IMR-90 (cell line): ENCODE results near the gene TGFA. TPM values are rescaled to one million over a fixed set of nuclear protein-coding genes. Genes with fewer than 3 reads are reported as not detected.

Experiments
- ATAC-seq: fragments of 200-7000 bp; cut with Tn5 transposase; 2 replicates; pipeline ENCODE4 v1.9.1; 2020; ENCODE audit warnings: low read depth, mild to moderate bottlenecking, moderate library complexity
- BruUV-seq: library from RNA; stranded (reverse); fragments of 400-500 nt; replicated peaks from 2 replicates; lab custom pipeline; 2021; lab: Mats Ljungman, UMichigan
- CTCF ChIA-PET: fragments of 300-600 bp; formaldehyde crosslinking; extraction: SDS; loops from one replicate; lab custom pipeline; 2021; ENCODE audit warnings: antibody characterized with exemption; lab: Yijun Ruan, JAX
- POLR2A ChIA-PET: fragments of 300-600 bp; sonication (Branson Sonifier 250); formaldehyde crosslinking; loops from one replicate; lab custom pipeline; 2022; ENCODE audit warnings: antibody characterized with exemption; ENCODE audit not compliant: unreplicated experiment; lab: Charles Lee
- DNase-seq: peaks from one replicate; pipeline ENCODE4 v3.0.0; 2013
- H2AFZ ChIP-seq: replicated peaks from 2 replicates; pipeline ENCODE3; 2013; ENCODE audit warnings: low read length, mild to moderate bottlenecking; ENCODE audit not compliant: poor library complexity
- H2AK5ac ChIP-seq: 2 replicates; pipeline ENCODE4 v1.6.1; 2013; ENCODE audit warnings: low read depth, low read length, inconsistent platforms
- H2AK9ac ChIP-seq: replicated peaks from 2 replicates; pipeline ENCODE3; 2013; ENCODE audit warnings: mild to moderate bottlenecking, low read depth, low read length, moderate library complexity; ENCODE audit not compliant: poor library complexity
- H2BK120ac ChIP-seq: 2 replicates; pipeline ENCODE4 v1.6.1; 2013; ENCODE audit warnings: low read depth, low read length, inconsistent platforms
- H2BK15ac ChIP-seq: 3 replicates; pipeline ENCODE4 v1.6.1; 2013; ENCODE audit warnings: low read depth, low read length, inconsistent platforms
- H2BK20ac ChIP-seq: 2 replicates; pipeline ENCODE4 v1.6.1; 2013; ENCODE audit warnings: low read depth, mild to moderate bottlenecking, inconsistent platforms, low read length, moderate library complexity
- H2BK5ac ChIP-seq: 2 replicates; pipeline ENCODE4 v1.6.1; 2013; ENCODE audit warnings: mild to moderate bottlenecking, low read depth, low read length, inconsistent platforms; ENCODE audit not compliant: poor library complexity, severe bottlenecking
- H3K14ac ChIP-seq: replicated peaks from 2 replicates; pipeline ENCODE4 v1.6.1; 2013; ENCODE audit warnings: low read depth, low read length, inconsistent platforms
- H3K18ac ChIP-seq: 2 replicates; pipeline ENCODE4 v1.6.1; 2013; ENCODE audit warnings: low read depth, low read length, control low read depth
- H3K23ac ChIP-seq: 2 replicates; pipeline ENCODE4 v1.6.1; 2013; ENCODE audit warnings: low read depth, low read length, inconsistent platforms
- H3K27ac ChIP-seq: 2 replicates; pipeline ENCODE4 v1.5.1; 2013; ENCODE audit warnings: mild to moderate bottlenecking, control low read depth, low read length; ENCODE audit not compliant: insufficient read depth
- H3K27me3 ChIP-seq: 2 replicates; pipeline ENCODE4 v1.6.1; 2013; ENCODE audit warnings: low read length; ENCODE audit not compliant: control insufficient read depth, insufficient read depth
- H3K36me3 ChIP-seq: 2 replicates; pipeline ENCODE4 v1.6.1; 2013; ENCODE audit warnings: low read length, mixed read lengths; ENCODE audit not compliant: control insufficient read depth, insufficient read depth
- H3K4ac ChIP-seq: 2 replicates; pipeline ENCODE4 v1.6.1; 2013; ENCODE audit warnings: low read depth, low read length, inconsistent platforms
- H3K4me1 ChIP-seq: 2 replicates; pipeline ENCODE4 v1.6.1; 2013; ENCODE audit warnings: low read length, mixed read lengths; ENCODE audit not compliant: control insufficient read depth, insufficient read depth
- H3K4me2 ChIP-seq: 2 replicates; pipeline ENCODE4 v1.6.1; 2013; ENCODE audit warnings: low read depth, mild to moderate bottlenecking, control low read depth, low read length, moderate library complexity
- H3K4me3 ChIP-seq: 2 replicates; pipeline ENCODE4 v1.5.1; 2013; ENCODE audit warnings: low read depth, mild to moderate bottlenecking, control low read depth, low read length, moderate library complexity; ENCODE audit not compliant: insufficient read depth
- H3K56ac ChIP-seq: 2 replicates; pipeline ENCODE4 v1.6.1; 2013; ENCODE audit warnings: low read length, inconsistent platforms; ENCODE audit not compliant: insufficient read depth; ENCODE audit errors: extremely low read depth
- H3K79me1 ChIP-seq, 2 experiments: 2 replicates each; pipeline ENCODE4 v1.6.1; 2013; ENCODE audit warnings: low read length in 2 of 2, inconsistent platforms in 1 of 2, low read depth in 1 of 2
- H3K9ac ChIP-seq: 2 replicates; pipeline ENCODE4 v1.6.1; 2013; ENCODE audit warnings: low read depth, low read length, control low read depth
- H3K9me1 ChIP-seq: 2 replicates; pipeline ENCODE4 v1.6.1; 2013; ENCODE audit warnings: low read length, inconsistent platforms; ENCODE audit not compliant: insufficient read depth
- H3K9me3 ChIP-seq: 2 replicates; pipeline ENCODE4 v1.6.1; 2013; ENCODE audit warnings: low read length; ENCODE audit not compliant: control insufficient read depth, insufficient read depth
- H4K20me1 ChIP-seq: 2 replicates; pipeline ENCODE4 v1.6.1; 2013; ENCODE audit warnings: low read length, inconsistent platforms; ENCODE audit not compliant: insufficient read depth
- H4K5ac ChIP-seq: 2 replicates; pipeline ENCODE4 v1.6.1; 2013; ENCODE audit warnings: mild to moderate bottlenecking, low read depth, low read length, control low read depth
- H4K8ac ChIP-seq, 2 experiments: 2 replicates each; pipeline ENCODE4 v1.6.1; 2013; ENCODE audit warnings: low read depth in 2 of 2, low read length in 2 of 2, control low read depth in 1 of 2, inconsistent platforms in 1 of 2
- H4K91ac ChIP-seq: 2 replicates; pipeline ENCODE4 v1.6.1; 2013; ENCODE audit warnings: low read depth, low read length, inconsistent platforms; ENCODE audit not compliant: insufficient read depth
- BHLHE40 ChIP-seq: fragments of 150-350 bp; IDR thresholded peaks from 2 replicates; pipeline ENCODE4 v1.6.1; 2016; ENCODE audit warnings: mild to moderate bottlenecking, low read depth, low read length
- CEBPB ChIP-seq: IDR thresholded peaks from 2 replicates; pipeline ENCODE4 v1.6.1; 2012; ENCODE audit warnings: low read depth, low read length, improper control_type of control experiment
- CHD1 ChIP-seq: IDR thresholded peaks from 2 replicates; pipeline ENCODE4 v1.6.1; 2012; ENCODE audit warnings: low read depth, low read length, improper control_type of control experiment
- FOS ChIP-seq: fragments of 150-350 bp; IDR thresholded peaks from 2 replicates; pipeline ENCODE4 v1.6.1; 2016; ENCODE audit warnings: low read depth, low read length
- MAFK ChIP-seq: IDR thresholded peaks from 2 replicates; pipeline ENCODE4 v1.6.1; 2012; ENCODE audit warnings: low read depth, low read length, improper control_type of control experiment
- MAZ ChIP-seq: IDR thresholded peaks from 2 replicates; pipeline ENCODE4 v1.6.1; 2012; ENCODE audit warnings: low read depth, mild to moderate bottlenecking, low read length, improper control_type of control experiment, moderate library complexity, borderline replicate concordance
- MXI1 ChIP-seq: IDR thresholded peaks from 2 replicates; pipeline ENCODE4 v1.6.1; 2012; ENCODE audit warnings: low read depth, mild to moderate bottlenecking, low read length, moderate library complexity, borderline replicate concordance
- NFE2L2 ChIP-seq: fragments of 150-350 bp; IDR thresholded peaks from 2 replicates; pipeline ENCODE4 v1.6.1; 2016; ENCODE audit warnings: low read depth, mild to moderate bottlenecking, low read length
- POLR2A ChIP-seq: IDR thresholded peaks from 2 replicates; pipeline ENCODE4 v1.6.1; 2012; ENCODE audit warnings: mild to moderate bottlenecking, low read depth, low read length
- RAD21 ChIP-seq: IDR thresholded peaks from 2 replicates; pipeline ENCODE4 v1.6.1; 2012; ENCODE audit warnings: low read length, improper control_type of control experiment
- RCOR1 ChIP-seq: IDR thresholded peaks from 2 replicates; pipeline ENCODE4 v1.6.1; 2012; ENCODE audit warnings: mild to moderate bottlenecking, low read length, improper control_type of control experiment; ENCODE audit not compliant: insufficient replicate concordance
- SMC3 ChIP-seq: fragments of 150-350 bp; IDR thresholded peaks from 2 replicates; pipeline ENCODE4 v1.6.1; 2016; ENCODE audit warnings: low read depth, mild to moderate bottlenecking, antibody characterized with exemption, low read length, moderate library complexity
- WGBS, 2 experiments: methylation state at CpG; one replicate each; pipeline versions ENCODE4 v1.1.5 to v1.1.7; 2013; ENCODE audit warnings: missing lambda C conversion rate in 2 of 2; ENCODE audit not compliant: insufficient read length in 1 of 2; ENCODE audit errors: extremely low coverage in 2 of 2; 5-methylcytosine and 5-hydroxymethylcytosine counted together
- dilution Hi-C: fragments of 300-500 bp; cut with HindIII; formaldehyde crosslinking; loops from one replicate; pipeline ENCODE4 v1.14.3; 2018; ENCODE audit warnings: low sequenced_read_pairs; ENCODE audit not compliant: unreplicated experiment
- in situ Hi-C: fragments of 300-500 bp; cut with MboI; formaldehyde crosslinking; loops from 3 replicates; pipeline ENCODE4 v1.14.3; 2019; ENCODE audit warnings: low sequenced_read_pairs, inconsistent platforms, mixed read lengths
- intact Hi-C: fragments of 100-400 bp; cut with micrococcal nuclease; formaldehyde crosslinking; loops from 2 replicates; pipeline ENCODE4 v1.10.0; 2022
- polyA plus RNA-seq, 3 experiments: library from polyadenylated mRNA; depleted of rRNA; stranded (reverse); fragments of >200 nt; gene quantifications; 2 replicates each; pipeline ENCODE4 v1.2.3, GENCODE V29; 2012; ENCODE audit warnings: low replicate concordance in 1 of 3
- total RNA-seq: library from RNA; depleted of rRNA; stranded (reverse); fragments of >200 nt; gene quantifications from 2 replicates; pipeline ENCODE4 v1.2.3, GENCODE V29; 2012
- TF ChIP-seq, protein P1 (sequence below): conservative IDR thresholded peaks from 2 replicates; pipeline ENCODE4 v1.5.1; 2012; ENCODE audit warnings: mild to moderate bottlenecking, low read depth, low read length, improper control_type of control experiment

TGFA gene
- total and polyA plus RNA-seq, 2 of the 4 experiments (the other 2 are of a cell fraction) = not detected

DNA sequence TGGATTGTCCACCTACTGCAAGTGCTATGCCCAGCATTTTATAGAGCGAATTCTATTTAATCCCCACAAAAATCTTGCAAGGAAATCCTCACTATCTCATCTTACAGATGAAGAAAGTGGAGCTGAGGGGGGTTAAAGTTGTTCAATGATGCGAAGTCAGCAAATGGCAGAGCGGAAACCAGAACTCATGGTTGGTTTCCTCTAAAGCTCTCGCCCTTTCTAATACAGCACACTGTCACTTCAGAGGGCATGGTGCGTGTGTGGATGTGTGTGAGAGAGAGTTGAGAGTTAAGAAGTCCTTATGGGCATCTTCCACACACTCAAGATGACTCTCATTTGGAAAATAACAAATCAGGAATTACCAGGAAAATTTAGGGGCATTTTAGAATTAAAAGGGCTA is 78.4 kb downstream of the TGFA start:
- Histone ChIP-seq H3K36me3 (no peaks in the 10 kb centered on the region), H4K91ac (no peak overlapping the region), H3K4me2 (no peak overlapping the region), H2BK20ac (no peak overlapping the region), H3K79me1 (no peaks in the 10 kb centered on the region), H4K8ac (no peak overlapping the region), H2AK9ac (no peak overlapping the region), H3K9me1 (no peaks in the 10 kb centered on the region), H2BK120ac (no peak overlapping the region), H3K27ac (no peak overlapping the region), H3K4ac (no peak overlapping the region), H3K23ac (no peak overlapping the region), H2BK15ac (no peak overlapping the region), H3K14ac (no peak overlapping the region), H2BK5ac (no peak overlapping the region), H4K20me1 (no peaks in the 10 kb centered on the region), H2AFZ (no peak overlapping the region), H3K56ac (no peak overlapping the region), H3K9ac (no peak overlapping the region), H3K27me3 (peaks cover 19% of the 10 kb centered on the region), H2AK5ac (no peak overlapping the region), H3K4me1 (no peaks in the 10 kb centered on the region), H4K5ac (no peak overlapping the region), H3K18ac (no peak overlapping the region), H3K4me3 (no peak overlapping the region), H3K9me3 (no peaks in the 10 kb centered on the region)
- intact Hi-C loops = no loop called here
- BruUV-seq = no TSS peak
- in situ Hi-C loops = no loop called here
- ChIA-PET CTCF (no interaction called here), POLR2A (no interaction called here)
- WGBS, 2 experiments = no CpG with 5 or more reads among the region's 5 CpGs
- TF ChIP-seq BHLHE40 (no peak), MAZ (no peak), POLR2A (no peak), MXI1 (no peak), CHD1 (no peak), NFE2L2 (no peak), RCOR1 (no peak), FOS (no peak), RAD21 (no peak), MAFK (no peak), CEBPB (no peak), SMC3 (no peak)
- TF ChIP-seq, protein P1, sequence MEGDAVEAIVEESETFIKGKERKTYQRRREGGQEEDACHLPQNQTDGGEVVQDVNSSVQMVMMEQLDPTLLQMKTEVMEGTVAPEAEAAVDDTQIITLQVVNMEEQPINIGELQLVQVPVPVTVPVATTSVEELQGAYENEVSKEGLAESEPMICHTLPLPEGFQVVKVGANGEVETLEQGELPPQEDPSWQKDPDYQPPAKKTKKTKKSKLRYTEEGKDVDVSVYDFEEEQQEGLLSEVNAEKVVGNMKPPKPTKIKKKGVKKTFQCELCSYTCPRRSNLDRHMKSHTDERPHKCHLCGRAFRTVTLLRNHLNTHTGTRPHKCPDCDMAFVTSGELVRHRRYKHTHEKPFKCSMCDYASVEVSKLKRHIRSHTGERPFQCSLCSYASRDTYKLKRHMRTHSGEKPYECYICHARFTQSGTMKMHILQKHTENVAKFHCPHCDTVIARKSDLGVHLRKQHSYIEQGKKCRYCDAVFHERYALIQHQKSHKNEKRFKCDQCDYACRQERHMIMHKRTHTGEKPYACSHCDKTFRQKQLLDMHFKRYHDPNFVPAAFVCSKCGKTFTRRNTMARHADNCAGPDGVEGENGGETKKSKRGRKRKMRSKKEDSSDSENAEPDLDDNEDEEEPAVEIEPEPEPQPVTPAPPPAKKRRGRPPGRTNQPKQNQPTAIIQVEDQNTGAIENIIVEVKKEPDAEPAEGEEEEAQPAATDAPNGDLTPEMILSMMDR = no peak
- ATAC-seq (no peak), DNase-seq (no peak)
- dilution Hi-C loops = no loop called here
